Epithelial cell of proximal tubule (primary cell): ENCODE data around the gene LARP1. TPM values are rescaled to one million over a fixed set of nuclear protein-coding genes. Genes with fewer than 3 reads are reported as not detected.
"Not testable (repeated sequence)": the region's sequence is repeated elsewhere in the genome, so short reads cannot be mapped to it uniquely, and the experiment has no call there.

ENCODE experiments used
- DNase-seq: peaks from one replicate; pipeline ENCODE4 v3.0.0-alpha.2; 2011; ENCODE audit warnings: low read depth
- H3K4me3 ChIP-seq: 2 replicates; pipeline ENCODE4 v1.5.1; 2011; ENCODE audit warnings: low read depth, mild to moderate bottlenecking, low read length
- total RNA-seq: library from RNA; depleted of rRNA; stranded (reverse); fragments of >200 nt; gene quantifications from 2 replicates; pipeline ENCODE4 v1.2.3, GENCODE V29; 2015
- TF ChIP-seq, protein P1 (sequence below): conservative IDR thresholded peaks from 2 replicates; pipeline ENCODE4 v1.5.1; 2012; ENCODE audit warnings: low read depth, mild to moderate bottlenecking, low read length

LARP1 gene
- total RNA-seq, 1 donor from 2014 or later, result 111 TPM

DNA sequence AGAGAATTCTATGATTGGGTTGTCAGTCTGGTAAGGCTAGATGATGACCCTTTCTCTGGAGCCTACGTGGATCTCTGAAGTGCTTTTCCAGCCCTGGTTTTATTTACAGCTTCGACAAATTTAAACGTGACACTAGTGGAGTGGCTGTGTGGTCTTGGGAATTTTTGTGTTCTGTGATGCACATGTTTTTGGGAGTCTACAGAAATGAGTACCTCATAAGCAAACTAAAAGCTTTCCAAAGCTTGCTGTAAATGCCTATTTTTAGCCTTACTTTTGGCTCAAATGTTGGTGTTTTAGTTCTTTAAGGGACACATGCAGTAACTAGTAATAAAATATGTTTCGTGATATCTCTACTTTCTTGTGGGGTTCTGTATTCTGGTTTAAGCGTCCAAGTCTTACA lies 3.3 kb downstream of the LARP1 start:
- H3K4me3 ChIP-seq, result peak overlapping the region; percentile 42
- DNase-seq, result no peak
- TF ChIP-seq, protein P1, sequence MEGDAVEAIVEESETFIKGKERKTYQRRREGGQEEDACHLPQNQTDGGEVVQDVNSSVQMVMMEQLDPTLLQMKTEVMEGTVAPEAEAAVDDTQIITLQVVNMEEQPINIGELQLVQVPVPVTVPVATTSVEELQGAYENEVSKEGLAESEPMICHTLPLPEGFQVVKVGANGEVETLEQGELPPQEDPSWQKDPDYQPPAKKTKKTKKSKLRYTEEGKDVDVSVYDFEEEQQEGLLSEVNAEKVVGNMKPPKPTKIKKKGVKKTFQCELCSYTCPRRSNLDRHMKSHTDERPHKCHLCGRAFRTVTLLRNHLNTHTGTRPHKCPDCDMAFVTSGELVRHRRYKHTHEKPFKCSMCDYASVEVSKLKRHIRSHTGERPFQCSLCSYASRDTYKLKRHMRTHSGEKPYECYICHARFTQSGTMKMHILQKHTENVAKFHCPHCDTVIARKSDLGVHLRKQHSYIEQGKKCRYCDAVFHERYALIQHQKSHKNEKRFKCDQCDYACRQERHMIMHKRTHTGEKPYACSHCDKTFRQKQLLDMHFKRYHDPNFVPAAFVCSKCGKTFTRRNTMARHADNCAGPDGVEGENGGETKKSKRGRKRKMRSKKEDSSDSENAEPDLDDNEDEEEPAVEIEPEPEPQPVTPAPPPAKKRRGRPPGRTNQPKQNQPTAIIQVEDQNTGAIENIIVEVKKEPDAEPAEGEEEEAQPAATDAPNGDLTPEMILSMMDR, result no peak

- H3K4me3 ChIP-seq, result no peak overlapping the region
- DNase-seq, result no peak
- TF ChIP-seq, protein P1, result no peak
These were observed 3.8 kb downstream of the LARP1 start for GRCh38 chr5:154758977-154759376.

- not testable (repeated sequence) for H3K4me3 ChIP-seq, DNase-seq
These were observed 4.7 kb downstream of the LARP1 start for GRCh38 chr5:154759868-154760267.

DNA sequence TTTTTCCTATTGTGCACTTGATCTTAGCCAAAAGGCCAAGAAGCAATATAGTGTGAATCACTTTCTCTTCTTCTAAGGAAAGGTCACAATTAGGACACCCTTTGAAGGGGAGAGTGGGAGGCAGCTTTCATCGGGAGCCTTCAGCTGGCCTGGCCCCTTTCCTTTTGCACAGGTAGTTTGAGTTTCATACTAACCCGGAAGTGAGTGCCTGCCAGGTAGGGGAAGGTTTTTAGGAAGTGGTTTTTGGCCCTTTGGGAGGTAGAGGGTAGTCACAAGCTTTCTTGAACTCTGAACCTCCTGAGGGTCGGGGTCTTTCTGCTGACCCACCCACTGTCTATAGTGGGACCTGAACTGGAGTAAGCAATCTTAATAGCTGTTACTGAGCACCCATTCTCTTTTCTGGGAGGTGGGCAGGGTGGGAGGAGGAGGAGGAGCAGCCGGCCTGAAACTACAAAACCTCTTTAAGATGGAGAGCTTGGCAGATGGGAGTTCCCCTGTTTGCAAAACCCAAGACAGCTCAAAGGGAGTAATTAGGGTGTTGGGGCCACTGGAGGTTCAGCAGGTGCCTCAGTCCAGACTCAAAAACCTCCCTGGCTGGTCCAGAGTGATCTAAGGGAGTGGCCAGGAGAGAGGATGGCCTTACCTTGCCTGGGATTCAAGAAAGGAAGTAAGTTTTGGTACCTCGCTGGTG lies 6.0 kb downstream of the LARP1 start:
- TF ChIP-seq, protein P1, result no peak
- DNase-seq, result no peak
- H3K4me3 ChIP-seq, result no peak overlapping the region

GRCh38 chr5:154762261-154762660 lies 7.1 kb downstream of the LARP1 start:
- H3K4me3 ChIP-seq, result no peak overlapping the region
- DNase-seq, result no peak
- TF ChIP-seq, protein P1, result no peak

GRCh38 chr5:154762700-154763099 lies 7.5 kb downstream of the LARP1 start:
- no peak for DNase-seq
- TF ChIP-seq, protein P1, result no peak
- no peak overlapping the region for H3K4me3 ChIP-seq

DNA sequence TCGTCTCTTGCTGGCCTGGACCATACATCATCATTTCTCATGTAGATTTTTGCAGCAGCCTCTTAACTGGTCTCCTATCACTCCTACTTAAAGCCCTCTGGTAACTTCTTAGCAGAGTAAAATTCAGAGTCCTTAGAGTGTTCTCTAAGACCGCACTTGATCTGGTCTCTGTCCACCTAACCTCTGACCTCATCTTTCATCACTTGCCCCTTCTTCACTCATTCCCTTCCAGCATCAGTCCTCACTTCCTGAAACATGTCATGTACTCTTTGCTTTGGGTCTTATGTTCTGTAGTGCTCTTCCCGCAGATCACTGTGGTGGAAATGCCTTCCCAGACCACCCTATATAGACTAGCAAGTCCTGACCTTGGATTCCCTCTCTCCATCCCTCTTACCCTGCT lies 9.8 kb downstream of the LARP1 start:
- TF ChIP-seq, protein P1, result no peak
- no peak overlapping the region for H3K4me3 ChIP-seq
- DNase-seq, result no peak
